GM18519 (cell line): ENCODE results near the gene OSTN.
"Not testable (repeated sequence)": the region's sequence is repeated elsewhere in the genome, so short reads cannot be mapped to it uniquely, and the experiment has no call there.

Experiments
- ATAC-seq: cut with Tn5 transposase; IDR thresholded peaks from one replicate; pipeline ENCODE4 v1.9.1; 2021; ENCODE audit warnings: mild to moderate bottlenecking, moderate library complexity; ENCODE audit not compliant: unreplicated experiment, low FRiP score

Gene OSTN, protein sequence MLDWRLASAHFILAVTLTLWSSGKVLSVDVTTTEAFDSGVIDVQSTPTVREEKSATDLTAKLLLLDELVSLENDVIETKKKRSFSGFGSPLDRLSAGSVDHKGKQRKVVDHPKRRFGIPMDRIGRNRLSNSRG

GRCh38 chr3:191198932-191199331 lies at the start of gene OSTN:
Gene OSTN, plus strand, starts transcription at chr3:191199241. Its CDS starts 13,292 bp downstream, at chr3:191212533.
- ATAC-seq: no peak

GRCh38 chr3:191151653-191152052 lies 47.4 kb upstream of the OSTN start:
- ATAC-seq: no peak

GRCh38 chr3:191154827-191155226 lies 44.2 kb upstream of the OSTN start:
- no peak for ATAC-seq

GRCh38 chr3:191158247-191158646 lies 40.8 kb upstream of the OSTN start:
- ATAC-seq: no peak

DNA sequence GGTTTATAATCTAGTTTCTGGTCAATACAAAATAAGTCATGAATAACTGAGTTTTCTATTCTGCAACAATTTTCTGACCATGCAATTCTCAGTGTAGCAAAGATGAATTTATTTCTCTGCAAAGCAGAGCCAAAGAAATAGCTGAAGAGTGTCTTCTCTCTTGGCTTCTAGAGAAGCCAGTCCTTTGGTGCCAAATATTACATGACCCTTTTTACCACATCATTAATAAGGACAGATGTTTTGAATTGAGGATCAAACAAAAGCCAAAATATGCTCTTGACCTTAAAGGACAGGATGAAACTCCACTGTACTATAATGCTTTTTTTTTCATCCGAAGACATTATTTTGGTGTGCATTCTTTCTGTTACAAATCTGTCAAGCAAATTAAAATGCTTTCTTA lies 40.2 kb upstream of the OSTN start:
- no peak for ATAC-seq

GRCh38 chr3:191165802-191166201 lies 33.2 kb upstream of the OSTN start:
- ATAC-seq: no peak

DNA sequence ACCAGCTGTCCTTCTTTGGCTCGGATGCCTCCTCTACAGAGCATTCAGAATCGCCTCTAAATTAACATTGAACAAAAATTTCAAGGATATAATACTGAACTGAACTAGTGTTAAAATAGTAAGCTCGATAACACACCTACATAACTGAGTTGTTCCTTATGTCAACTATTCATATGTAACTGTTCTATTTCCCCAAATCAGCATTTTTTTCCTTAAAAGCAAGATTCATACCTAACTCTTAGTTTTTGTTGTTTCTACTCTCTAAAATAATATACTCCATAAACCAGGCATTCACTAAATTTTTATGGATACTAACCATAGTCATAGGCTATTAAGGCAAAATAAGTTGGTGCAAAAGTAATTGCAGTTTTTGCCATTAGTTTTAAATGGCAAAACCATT lies 32.7 kb upstream of the OSTN start:
- no peak for ATAC-seq

GRCh38 chr3:191169566-191169965 lies 29.5 kb upstream of the OSTN start:
- ATAC-seq: no peak

GRCh38 chr3:191170097-191170496 lies 28.9 kb upstream of the OSTN start:
- no peak for ATAC-seq

- no peak for ATAC-seq
These were observed 23.9 kb upstream of the OSTN start for GRCh38 chr3:191175102-191175501.

DNA sequence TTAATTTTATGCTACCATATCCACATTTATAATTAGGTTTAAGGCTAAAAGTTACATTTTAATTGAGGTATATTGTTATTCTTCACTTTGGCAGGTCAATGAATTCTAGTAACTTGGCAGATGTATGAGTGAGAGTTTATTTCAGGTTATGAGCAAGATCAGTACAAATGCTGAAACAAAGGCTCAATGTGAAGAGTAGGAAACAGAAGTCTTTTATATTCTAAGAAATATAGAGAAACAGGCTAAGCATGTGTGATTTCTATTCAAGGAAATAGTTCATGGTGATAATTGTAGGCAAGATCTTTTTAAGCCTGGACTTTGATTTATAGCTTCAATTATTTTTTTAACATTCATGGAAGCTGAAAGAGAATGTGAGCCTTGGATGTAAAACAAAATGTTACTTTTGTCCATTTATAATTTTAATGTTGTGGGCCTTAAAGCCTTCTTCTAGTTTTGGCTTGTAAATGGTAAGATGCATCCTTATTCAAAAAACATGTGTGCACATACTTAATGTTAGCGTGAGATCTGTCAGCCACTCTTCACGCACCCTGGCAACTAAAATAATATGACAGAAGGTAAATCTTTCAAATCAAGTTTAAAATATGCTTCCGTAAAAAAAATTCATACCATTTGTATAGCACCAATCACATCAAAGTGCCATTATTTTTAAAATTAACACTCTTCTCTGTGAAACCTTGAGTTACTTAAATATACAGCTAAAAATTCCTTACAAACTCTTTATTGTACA lies 22.8 kb upstream of the OSTN start:
- no peak for ATAC-seq

GRCh38 chr3:191185382-191185781 lies 13.7 kb upstream of the OSTN start:
- not testable (repeated sequence) for ATAC-seq

DNA sequence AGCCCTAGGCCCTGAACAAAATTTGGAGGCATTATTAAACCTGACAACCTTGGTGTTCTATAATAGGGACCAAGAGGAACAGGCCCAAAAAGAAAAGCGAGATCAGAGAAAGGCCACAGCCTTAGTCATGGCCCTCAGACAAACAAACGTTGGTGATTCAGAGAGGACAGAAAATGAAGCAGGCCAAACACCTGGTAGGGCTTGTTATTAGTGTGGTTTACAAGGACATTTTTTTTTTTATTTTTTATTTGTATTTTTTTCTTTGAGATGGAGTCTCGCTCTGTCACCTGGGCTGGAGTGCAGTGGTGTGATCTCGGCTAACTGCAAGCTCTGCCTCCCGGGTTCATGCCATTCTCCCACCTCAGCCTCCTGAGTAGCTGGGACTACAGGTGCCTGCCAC lies 10.8 kb upstream of the OSTN start:
- ATAC-seq: not testable (repeated sequence)

DNA sequence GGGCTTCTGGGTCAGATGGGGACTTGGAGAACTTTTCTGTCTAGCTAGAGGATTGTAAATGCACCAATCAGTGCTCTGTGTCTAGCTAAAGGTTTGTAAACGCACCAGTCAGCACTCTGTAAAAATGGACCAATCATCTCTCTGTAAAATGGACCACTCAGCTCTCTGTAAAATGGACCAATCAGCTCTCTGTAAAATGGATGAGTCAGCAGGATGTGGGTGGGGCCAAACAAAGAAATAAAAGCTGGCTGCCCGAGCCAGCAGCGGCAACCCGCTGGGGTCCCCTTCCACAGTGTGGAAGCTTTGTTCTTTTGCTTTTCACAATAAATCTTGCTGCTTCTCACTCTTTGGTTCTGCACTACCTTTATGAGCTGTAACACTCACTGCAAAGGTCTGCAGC lies 6.8 kb upstream of the OSTN start:
- ATAC-seq: not testable (repeated sequence)

DNA sequence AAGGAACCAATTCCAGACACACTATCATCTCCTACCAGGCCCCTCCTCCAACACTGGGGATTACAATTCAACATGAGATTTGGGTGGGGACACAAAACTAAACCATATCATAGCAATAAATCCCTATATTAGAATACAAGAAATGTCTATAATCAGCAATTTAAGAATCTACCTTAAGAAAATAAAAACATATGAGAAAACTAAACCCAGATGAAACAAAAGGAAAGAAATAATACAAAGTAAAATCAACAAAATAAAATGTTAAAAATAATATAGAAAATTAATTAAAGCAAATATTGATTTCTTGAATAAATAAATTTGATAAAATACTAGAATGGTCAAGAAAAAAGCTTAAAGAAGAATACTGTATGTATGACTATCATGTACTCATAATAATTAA lies 6.1 kb upstream of the OSTN start:
- no peak for ATAC-seq

DNA sequence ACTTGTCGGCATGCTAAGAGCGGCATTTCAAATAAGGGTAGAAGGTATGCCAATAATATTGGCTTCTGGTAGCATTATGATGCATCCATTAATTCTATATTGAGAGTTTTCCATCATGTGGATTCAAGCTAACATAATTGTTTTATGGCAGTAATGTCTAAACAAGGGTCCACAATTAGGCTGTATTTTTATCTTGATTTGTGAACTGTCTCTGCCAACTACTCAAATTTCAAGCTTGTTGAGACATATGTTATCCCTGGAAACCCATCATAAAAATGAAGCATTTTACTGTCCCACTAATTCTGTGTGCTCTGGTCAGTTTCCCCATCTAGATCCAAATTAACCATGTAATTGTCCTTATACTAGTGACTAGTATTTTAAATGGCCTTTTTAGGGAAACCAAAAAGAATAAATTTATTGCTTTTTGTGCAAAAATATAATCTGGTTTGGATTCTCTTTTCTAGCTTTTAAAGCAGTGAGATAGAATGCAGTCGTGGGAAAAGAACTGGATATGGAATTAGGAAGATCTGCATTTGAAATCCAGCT lies 1.2 kb upstream of the OSTN start:
- ATAC-seq: no peak

DNA sequence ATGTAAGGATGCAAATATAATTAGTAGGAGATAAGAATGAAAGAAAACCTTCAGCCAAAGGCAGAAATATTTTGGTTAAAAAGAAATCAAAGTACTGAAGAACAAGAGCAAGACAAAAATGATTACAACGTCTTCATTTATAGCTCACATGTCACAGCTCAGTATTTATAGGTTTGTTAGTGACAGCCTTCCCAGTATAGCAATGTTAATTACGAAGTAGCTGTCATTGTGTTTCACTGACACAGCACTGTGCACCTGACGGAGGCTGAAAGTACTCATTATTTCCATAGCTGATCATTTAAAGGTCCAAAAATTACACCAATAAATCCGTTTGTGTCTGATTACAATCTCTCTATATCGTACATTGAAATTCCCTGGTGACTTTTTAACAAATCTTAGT lies 561 bp upstream of the OSTN start:
- no peak for ATAC-seq

GRCh38 chr3:191210032-191210431 lies 11.0 kb downstream of the OSTN start:
- no peak for ATAC-seq

- ATAC-seq: no peak
These were observed 17.5 kb downstream of the OSTN start for GRCh38 chr3:191216510-191216909.

DNA sequence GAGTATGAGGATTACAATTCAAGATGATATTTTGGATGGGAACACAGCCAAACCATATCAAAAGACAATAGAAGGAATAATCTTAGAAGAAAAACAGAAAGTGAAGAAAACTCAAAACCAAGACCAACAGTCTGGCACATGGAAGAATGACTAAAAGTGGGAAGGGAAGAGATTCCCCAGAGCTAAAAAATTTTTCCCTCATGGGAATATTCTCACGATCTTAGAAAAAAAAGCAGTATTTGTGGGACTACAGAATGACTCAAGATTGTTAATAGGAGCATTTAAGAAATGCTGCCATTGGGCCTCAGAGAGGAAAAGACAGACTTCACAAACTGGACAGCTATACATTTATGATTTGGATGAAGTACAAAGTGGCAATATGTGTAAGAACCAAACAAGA lies 18.3 kb downstream of the OSTN start:
- no peak for ATAC-seq

DNA sequence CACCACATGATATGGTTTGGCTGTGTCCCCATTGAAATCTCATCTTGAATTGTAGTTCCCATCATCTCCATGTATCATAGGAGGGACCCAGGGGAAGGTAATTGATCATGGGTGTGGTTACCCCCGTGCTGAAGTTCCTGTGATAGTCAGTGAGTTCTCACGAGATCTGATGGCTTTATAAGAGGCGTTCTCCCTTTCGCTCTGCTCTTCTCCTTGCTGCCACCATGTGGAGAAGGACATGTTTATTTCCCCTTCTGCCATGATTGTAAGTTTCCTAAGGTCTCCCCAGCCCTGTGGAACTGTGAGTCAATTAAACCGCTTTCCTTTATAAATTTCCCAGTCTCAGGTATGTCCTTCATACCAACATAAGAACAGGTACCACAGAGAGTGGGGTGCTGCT lies 21.9 kb downstream of the OSTN start:
- ATAC-seq: no peak

GRCh38 chr3:191221638-191222037 lies 22.6 kb downstream of the OSTN start:
- no peak for ATAC-seq
